HEK293T (cell line): Measurements from ENCODE around the gene SP6.

Source experiments
- ARNT ChIP-seq: fragments of 450-650 bp; IDR thresholded peaks from 2 replicates; pipeline ENCODE4 v1.6.1; 2017; ENCODE audit warnings: mild to moderate bottlenecking
- BHLHE40 ChIP-seq: fragments of 450-650 bp; IDR thresholded peaks from 2 replicates; pipeline ENCODE4 v1.6.1; 2016; ENCODE audit warnings: mild to moderate bottlenecking, moderate library complexity, borderline replicate concordance
- ELF4 ChIP-seq: fragments of 450-650 bp; IDR thresholded peaks from 2 replicates; pipeline ENCODE4 v1.6.1; 2017; ENCODE audit warnings: antibody characterized with exemption
- FOXA1 ChIP-seq: fragments of 450-650 bp; IDR thresholded peaks from 2 replicates; pipeline ENCODE4 v1.6.1; 2016; ENCODE audit warnings: mild to moderate bottlenecking
- FOXK2 ChIP-seq: fragments of 450-650 bp; IDR thresholded peaks from 2 replicates; pipeline ENCODE4 v1.6.1; 2016; ENCODE audit warnings: mild to moderate bottlenecking
- FOXM1 ChIP-seq: fragments of 450-650 bp; IDR thresholded peaks from 2 replicates; pipeline ENCODE4 v1.6.1; 2017; ENCODE audit warnings: mild to moderate bottlenecking, borderline replicate concordance
- HDGF ChIP-seq: fragments of 450-650 bp; IDR thresholded peaks from 2 replicates; pipeline ENCODE4 v1.6.1; 2017; ENCODE audit warnings: antibody characterized with exemption, borderline replicate concordance
- LEF1 ChIP-seq: fragments of 450-650 bp; IDR thresholded peaks from 2 replicates; pipeline ENCODE4 v1.6.1; 2017; ENCODE audit warnings: mild to moderate bottlenecking, borderline replicate concordance
- SP1 ChIP-seq: fragments of 450-650 bp; IDR thresholded peaks from 2 replicates; pipeline ENCODE4 v1.6.1; 2017
- SUZ12 ChIP-seq: fragments of 450-650 bp; IDR thresholded peaks from 2 replicates; pipeline ENCODE4 v1.6.1; 2016; ENCODE audit warnings: mild to moderate bottlenecking
- TARDBP ChIP-seq: fragments of 450-650 bp; IDR thresholded peaks from 2 replicates; pipeline ENCODE4 v1.6.1; 2016
- ZNF384 ChIP-seq: fragments of 450-650 bp; IDR thresholded peaks from 2 replicates; pipeline ENCODE4 v1.6.1; 2016
- TF ChIP-seq, protein P1 (sequence below): fragments of 450-650 bp; IDR thresholded peaks from 2 replicates; pipeline ENCODE4 v1.6.1; 2016

DNA sequence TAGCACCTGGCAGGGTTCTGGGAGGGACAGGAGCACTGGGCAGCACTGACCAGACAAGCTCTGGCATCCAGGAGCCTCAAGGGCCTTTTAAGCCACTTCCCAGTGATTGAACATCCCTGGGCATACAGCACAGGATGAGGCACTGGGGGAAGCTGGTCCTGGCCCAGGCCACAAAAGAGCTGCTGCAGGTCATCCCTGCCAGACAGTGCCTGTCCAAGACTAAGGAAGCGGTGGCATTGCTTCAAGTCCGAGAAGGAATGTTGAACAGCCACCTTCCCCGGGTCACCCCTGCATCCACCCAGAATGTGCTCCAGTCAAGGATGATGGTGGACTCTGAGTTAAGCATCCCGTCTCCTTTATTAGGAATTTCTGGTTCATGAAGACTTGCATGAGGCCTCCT is 28.2 kb downstream of the SP6 start:
- TF ChIP-seq LEF1 (no peak), SP1 (no peak), ARNT (no peak), BHLHE40 (no peak), FOXM1 (no peak), HDGF (no peak), TARDBP (no peak), ELF4 (no peak), ZNF384 (no peak), FOXK2 (no peak), SUZ12 (no peak), FOXA1 (no peak)
- TF ChIP-seq, protein P1, sequence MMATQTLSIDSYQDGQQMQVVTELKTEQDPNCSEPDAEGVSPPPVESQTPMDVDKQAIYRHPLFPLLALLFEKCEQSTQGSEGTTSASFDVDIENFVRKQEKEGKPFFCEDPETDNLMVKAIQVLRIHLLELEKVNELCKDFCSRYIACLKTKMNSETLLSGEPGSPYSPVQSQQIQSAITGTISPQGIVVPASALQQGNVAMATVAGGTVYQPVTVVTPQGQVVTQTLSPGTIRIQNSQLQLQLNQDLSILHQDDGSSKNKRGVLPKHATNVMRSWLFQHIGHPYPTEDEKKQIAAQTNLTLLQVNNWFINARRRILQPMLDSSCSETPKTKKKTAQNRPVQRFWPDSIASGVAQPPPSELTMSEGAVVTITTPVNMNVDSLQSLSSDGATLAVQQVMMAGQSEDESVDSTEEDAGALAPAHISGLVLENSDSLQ, result no peak
